Activated CD8-positive, alpha-beta T cell treated with anti-CD3 and anti-CD28 coated beads, Interleukin-2, amount 10 ng/mL, durations not matched to agents 7 days and 5 days (primary cell): ENCODE results near the gene CLASP1. TPM values are rescaled to one million over a fixed set of nuclear protein-coding genes. Genes with fewer than 3 reads are reported as not detected.
"Not testable (repeated sequence)": the region's sequence is repeated elsewhere in the genome, so short reads cannot be mapped to it uniquely, and the experiment has no call there.

Experiments
- ATAC-seq: fragments of 150-1000 bp; cut with Tn5 transposase; one replicate; pipeline ENCODE4 v1.10.0; 2021; ENCODE audit warnings: moderate library complexity
- CTCF ChIA-PET: fragments of 350-600 bp; sonication (Branson Sonifier 250); formaldehyde crosslinking; loops from one replicate; lab custom pipeline; 2021; ENCODE audit warnings: antibody characterized with exemption; lab: Charles Lee
- POLR2A ChIA-PET: fragments of 350-600 bp; sonication (Branson Sonifier 250); formaldehyde crosslinking; loops from one replicate; lab custom pipeline; 2021; ENCODE audit warnings: antibody characterized with exemption; lab: Charles Lee
- DNase-seq: peaks from one replicate; pipeline ENCODE4 v3.0.0-alpha.2; 2020
- H3K27ac Mint-ChIP-seq: one replicate; pipeline ENCODE4 v1.8.0; 2021; ENCODE audit warnings: mild to moderate bottlenecking, mixed read lengths
- H3K27me3 Mint-ChIP-seq: one replicate; pipeline ENCODE4 v1.8.0; 2021; ENCODE audit warnings: low read depth, mixed read lengths
- H3K36me3 Mint-ChIP-seq: one replicate; pipeline ENCODE4 v1.8.0; 2021; ENCODE audit warnings: low read depth, mixed read lengths
- H3K4me1 Mint-ChIP-seq: one replicate; pipeline ENCODE4 v1.8.0; 2021; ENCODE audit warnings: low read depth, mixed read lengths
- H3K4me3 Mint-ChIP-seq: one replicate; pipeline ENCODE4 v1.8.0; 2021; ENCODE audit warnings: mild to moderate bottlenecking, mixed read lengths
- H3K9me3 Mint-ChIP-seq: one replicate; pipeline ENCODE4 v1.8.0; 2022; ENCODE audit warnings: mixed read lengths; ENCODE audit not compliant: insufficient read depth
- total RNA-seq, 2 experiments: library from RNA; stranded (reverse); gene quantifications; one replicate each; pipeline ENCODE4 v1.2.3, GENCODE V29; 2021

The CLASP1 gene
- total RNA-seq, 2 experiments from 2014 or later, result 62.3 to 65.2 TPM

GRCh38 chr2:121375621-121376159, 273.6 kb downstream of the CLASP1 start:
- ChIA-PET CTCF (no interaction called here), POLR2A (no interaction called here)
- Mint-ChIP-seq H3K4me1 (peaks cover 5% of the 10 kb centered on the region), H3K36me3 (peaks cover 42% of the 10 kb centered on the region), H3K27ac (no peak overlapping the region), H3K4me3 (no peak overlapping the region), H3K27me3 (no peaks in the 10 kb centered on the region), H3K9me3 (no peaks in the 10 kb centered on the region)
- ATAC-seq (no peak), DNase-seq (no peak)

GRCh38 chr2:121374412-121375075, 274.7 kb downstream of the CLASP1 start:
- H3K4me1 Mint-ChIP-seq, CTCF ChIA-PET, H3K27ac Mint-ChIP-seq, H3K27me3 Mint-ChIP-seq, DNase-seq, POLR2A ChIA-PET, ATAC-seq, H3K4me3 Mint-ChIP-seq, H3K9me3 Mint-ChIP-seq: not testable (repeated sequence)
- H3K36me3 Mint-ChIP-seq, result peaks cover 40% of the 10 kb centered on the region

DNA sequence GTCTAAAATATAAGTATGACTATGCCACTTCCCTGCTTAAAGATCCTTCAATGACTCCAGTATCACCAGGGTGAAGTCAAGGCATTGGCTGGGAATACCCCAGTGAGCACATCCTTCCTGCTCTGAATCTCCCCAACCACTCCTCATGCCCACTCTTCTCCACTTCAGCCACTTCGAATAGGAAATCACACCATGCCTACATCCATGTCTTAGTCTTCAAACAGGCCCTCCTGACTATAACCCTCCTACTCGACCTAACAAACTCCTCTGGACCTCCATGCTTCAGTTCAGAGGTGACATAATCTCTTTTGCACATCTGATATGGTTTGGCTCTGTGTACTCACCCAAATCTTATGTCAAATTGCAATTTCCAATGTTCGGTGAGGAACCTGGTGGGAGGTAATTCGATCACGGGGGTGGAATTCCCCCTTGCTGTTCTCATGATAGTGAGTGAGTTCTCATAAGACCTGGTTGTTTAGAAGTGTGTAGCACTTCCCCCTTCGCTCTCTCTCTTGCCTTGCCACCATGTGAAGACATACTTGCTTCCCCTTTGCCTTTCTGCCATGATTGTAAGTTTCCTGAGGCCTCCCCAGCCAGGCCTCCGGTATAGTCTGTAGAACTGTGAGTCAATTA, 276.4 kb downstream of the CLASP1 start:
- ChIA-PET POLR2A (no interaction called here), CTCF (no interaction called here)
- no peak for DNase-seq
- no peak overlapping the region for H3K4me3 Mint-ChIP-seq
- no peaks in the 10 kb centered on the region for H3K9me3 Mint-ChIP-seq
- peaks cover 2% of the 10 kb centered on the region for H3K4me1 Mint-ChIP-seq
- H3K27me3 Mint-ChIP-seq, result no peaks in the 10 kb centered on the region
- peaks cover 33% of the 10 kb centered on the region for H3K36me3 Mint-ChIP-seq
- no peak overlapping the region for H3K27ac Mint-ChIP-seq
- no peak for ATAC-seq

- Mint-ChIP-seq H3K4me3 (no peak overlapping the region), H3K27ac (no peak overlapping the region), H3K27me3 (no peaks in the 10 kb centered on the region), H3K4me1 (no peaks in the 10 kb centered on the region), H3K9me3 (no peaks in the 10 kb centered on the region), H3K36me3 (peaks cover 31% of the 10 kb centered on the region)
- DNase-seq (no peak), ATAC-seq (no peak)
- ChIA-PET CTCF (interaction anchor here (0.5 kb wide), 1 partner anchor 344 kb away, joined by 3 read pairs; no protein-coding TSS in a partner anchor), POLR2A (no interaction called here)
Measured at GRCh38 chr2:121372082-121372481, 277.2 kb downstream of the CLASP1 start.

DNA sequence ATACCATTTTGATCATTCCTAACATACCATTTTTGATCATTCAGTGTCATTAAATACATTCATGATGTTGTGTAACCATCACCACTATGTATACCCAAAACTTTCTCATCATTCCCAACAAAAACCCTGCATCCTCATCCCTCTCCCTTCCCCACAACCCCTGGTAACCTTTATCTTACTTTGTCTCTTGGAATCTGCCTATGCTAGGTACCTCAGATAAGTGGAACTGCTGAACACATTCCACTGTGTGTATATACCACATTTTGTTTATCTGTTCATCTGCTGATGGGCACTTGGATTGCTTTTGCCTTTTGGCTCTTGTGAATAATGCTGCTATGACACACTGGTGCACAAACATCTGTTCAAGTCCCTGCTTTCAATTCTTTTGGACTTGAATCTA, 280.4 kb downstream of the CLASP1 start:
- Mint-ChIP-seq H3K4me1 (no peaks in the 10 kb centered on the region), H3K4me3 (no peak overlapping the region), H3K27ac (no peak overlapping the region), H3K36me3 (peaks cover 17% of the 10 kb centered on the region), H3K27me3 (no peaks in the 10 kb centered on the region), H3K9me3 (no peaks in the 10 kb centered on the region)
- ChIA-PET CTCF (interaction anchor here (0.6 kb wide), 1 partner anchor 18 kb away, joined by 3 read pairs; no protein-coding TSS in a partner anchor), POLR2A (no interaction called here)
- no peak for DNase-seq
- no peak for ATAC-seq

GRCh38 chr2:121368155-121368554, 281.1 kb downstream of the CLASP1 start:
- DNase-seq (no peak), ATAC-seq (no peak)
- Mint-ChIP-seq H3K27ac (no peak overlapping the region), H3K36me3 (peaks cover 13% of the 10 kb centered on the region), H3K4me1 (no peaks in the 10 kb centered on the region), H3K9me3 (no peaks in the 10 kb centered on the region), H3K4me3 (no peak overlapping the region), H3K27me3 (no peaks in the 10 kb centered on the region)
- ChIA-PET POLR2A (no interaction called here), CTCF (no interaction called here)

- Mint-ChIP-seq H3K4me3 (no peak overlapping the region), H3K36me3 (peaks cover 16% of the 10 kb centered on the region), H3K27ac (no peak overlapping the region), H3K9me3 (no peaks in the 10 kb centered on the region), H3K4me1 (no peaks in the 10 kb centered on the region), H3K27me3 (no peaks in the 10 kb centered on the region)
- ChIA-PET CTCF (no interaction called here), POLR2A (no interaction called here)
- no peak for DNase-seq
- ATAC-seq, result no peak
Measured at GRCh38 chr2:121367246-121367900, 281.9 kb downstream of the CLASP1 start.

GRCh38 chr2:121366040-121366439, 283.2 kb downstream of the CLASP1 start:
- ChIA-PET CTCF (interaction anchor here (1.7 kb wide), 2 partner anchors 10 to 36 kb away, joined by 3 to 5 read pairs; no protein-coding TSS in a partner anchor), POLR2A (no interaction called here)
- H3K27me3 Mint-ChIP-seq, result no peaks in the 10 kb centered on the region
- H3K4me1 Mint-ChIP-seq, result no peaks in the 10 kb centered on the region
- H3K36me3 Mint-ChIP-seq, result peaks cover 24% of the 10 kb centered on the region
- no peak overlapping the region for H3K4me3 Mint-ChIP-seq
- no peak for DNase-seq
- H3K27ac Mint-ChIP-seq, result no peak overlapping the region
- no peaks in the 10 kb centered on the region for H3K9me3 Mint-ChIP-seq
- ATAC-seq, result no peak

- Mint-ChIP-seq H3K4me1 (no peaks in the 10 kb centered on the region), H3K27me3 (no peaks in the 10 kb centered on the region), H3K36me3 (peaks cover 24% of the 10 kb centered on the region), H3K27ac (no peak overlapping the region), H3K4me3 (no peak overlapping the region), H3K9me3 (no peaks in the 10 kb centered on the region)
- CTCF ChIA-PET, result interaction anchor here (1.4 to 1.7 kb wide), 3 partner anchors 9 to 37 kb away, joined by 3 to 5 read pairs (median 3); no protein-coding TSS in a partner anchor
- DNase-seq (no peak), ATAC-seq (no peak)
- POLR2A ChIA-PET, result no interaction called here
Measured at GRCh38 chr2:121365061-121365460, 284.2 kb downstream of the CLASP1 start.

DNA sequence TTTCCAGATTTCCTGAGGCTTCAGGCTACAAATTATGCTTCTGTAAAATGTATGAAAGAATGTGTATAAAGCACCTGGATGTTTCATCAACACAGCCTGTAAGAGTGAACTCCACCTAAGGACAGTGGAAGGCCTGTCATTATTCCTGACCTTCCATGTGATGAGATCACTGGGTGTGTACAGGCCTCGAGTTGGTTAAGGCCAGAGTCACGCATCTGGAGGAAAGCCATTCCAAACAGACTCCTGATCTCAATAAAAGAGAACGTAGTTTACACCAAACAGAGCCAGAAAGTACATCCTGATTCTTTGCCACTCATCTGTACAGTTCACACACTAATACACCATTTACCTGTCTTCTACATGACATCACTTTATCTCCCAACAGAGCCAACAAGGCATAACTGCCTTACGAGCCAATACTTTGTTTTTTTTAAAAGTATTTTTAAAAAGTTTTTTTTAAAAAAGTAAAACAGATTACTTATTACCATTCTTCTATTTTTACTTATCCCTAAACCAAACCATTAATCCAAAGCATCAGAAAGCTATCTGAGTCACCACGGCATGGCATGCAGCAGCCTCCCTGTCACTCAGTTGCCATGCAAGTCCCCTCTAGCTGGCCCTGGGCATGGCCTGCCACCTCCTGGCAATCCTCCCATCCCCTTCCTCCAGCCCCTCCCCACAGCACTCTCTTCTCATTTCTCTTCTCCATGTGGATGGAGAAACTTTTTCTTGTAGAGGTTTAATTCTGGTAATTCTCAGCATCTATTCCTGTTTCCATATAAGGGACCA, 285.4 kb downstream of the CLASP1 start:
- ChIA-PET POLR2A (no interaction called here), CTCF (interaction anchor here (1.4 kb wide), 1 partner anchor 8 kb away, joined by 3 read pairs; no protein-coding TSS in a partner anchor)
- Mint-ChIP-seq H3K4me1 (no peaks in the 10 kb centered on the region), H3K36me3 (peaks cover 26% of the 10 kb centered on the region), H3K4me3 (no peak overlapping the region), H3K9me3 (no peaks in the 10 kb centered on the region), H3K27me3 (no peaks in the 10 kb centered on the region), H3K27ac (no peak overlapping the region)
- no peak for ATAC-seq
- DNase-seq, result no peak

- Mint-ChIP-seq H3K27me3 (no peaks in the 10 kb centered on the region), H3K27ac (no peak overlapping the region), H3K36me3 (peaks cover 27% of the 10 kb centered on the region), H3K4me1 (no peaks in the 10 kb centered on the region), H3K4me3 (no peak overlapping the region), H3K9me3 (no peaks in the 10 kb centered on the region)
- CTCF ChIA-PET, result no interaction called here
- POLR2A ChIA-PET, result no interaction called here
- ATAC-seq, result no peak
- no peak for DNase-seq
Measured at GRCh38 chr2:121362774-121363173, 286.5 kb downstream of the CLASP1 start.
